ENCODE data around the gene SLC66A1. TPM values are rescaled to one million over a fixed set of nuclear protein-coding genes. Genes with fewer than 3 reads are reported as not detected.
A peak's percentile ranks its signal among the peaks of the same experiment; 100 is the strongest.

SLC66A1 gene
- total RNA-seq, 2 experiments from 2014 or later = 8.0 to 8.6 TPM

GRCh38 chr1:19358710-19359109 lies 46.6 kb downstream of the SLC66A1 start:
- no peak for ATAC-seq

GRCh38 chr1:19359357-19359756 lies 47.2 kb downstream of the SLC66A1 start:
- Mint-ChIP-seq H3K27ac (no peak overlapping the region), H3K9me3 (ENCODE audit: low read depth) (no peaks in the 10 kb centered on the region), H3K4me3 (no peak overlapping the region), H3K4me1 (peaks cover 25% of the 10 kb centered on the region), H3K27me3 (no peaks in the 10 kb centered on the region), H3K36me3 (peaks cover 24% of the 10 kb centered on the region)
- ATAC-seq (peak; percentile 27), DNase-seq (no peak)
- CTCF ChIA-PET = interaction anchor here (0.7 to 1.6 kb wide), 2 partner anchors 15 to 292 kb away, joined by 3 read pairs; no protein-coding TSS in a partner anchor

More at GRCh38 chr1:19358710-19359109, 46.6 kb downstream of the SLC66A1 start:
- H3K9me3 Mint-ChIP-seq (ENCODE audit: low read depth) = no peaks in the 10 kb centered on the region
- peaks cover 25% of the 10 kb centered on the region for H3K4me1 Mint-ChIP-seq
- CTCF ChIA-PET = interaction anchor here (0.7 to 1.0 kb wide), 2 partner anchors 17 to 293 kb away, joined by 3 read pairs; no protein-coding TSS in a partner anchor
- peaks cover 23% of the 10 kb centered on the region for H3K36me3 Mint-ChIP-seq
- H3K27ac Mint-ChIP-seq = no peak overlapping the region
- no peaks in the 10 kb centered on the region for H3K27me3 Mint-ChIP-seq
- DNase-seq = no peak
- no peak overlapping the region for H3K4me3 Mint-ChIP-seq

GRCh38 chr1:19360016-19360415 lies 47.9 kb downstream of the SLC66A1 start:
- no peaks in the 10 kb centered on the region for H3K27me3 Mint-ChIP-seq
- H3K36me3 Mint-ChIP-seq = peaks cover 24% of the 10 kb centered on the region
- CTCF ChIA-PET = interaction anchor here (1.1 to 1.6 kb wide), 2 partner anchors 15 to 222 kb away, joined by 3 read pairs; no protein-coding TSS in a partner anchor
- DNase-seq (no peak), ATAC-seq (peak; percentile 30)
- no peak overlapping the region for H3K4me3 Mint-ChIP-seq
- peak overlapping the region; percentile 26 for H3K27ac Mint-ChIP-seq
- no peaks in the 10 kb centered on the region for H3K9me3 Mint-ChIP-seq (ENCODE audit: low read depth)
- H3K4me1 Mint-ChIP-seq = peaks cover 25% of the 10 kb centered on the region

GRCh38 chr1:19360432-19360831 lies 48.3 kb downstream of the SLC66A1 start:
- Mint-ChIP-seq H3K9me3 (ENCODE audit: low read depth) (no peaks in the 10 kb centered on the region), H3K27ac (peak overlapping the region; percentile 28), H3K4me3 (no peak overlapping the region), H3K27me3 (no peaks in the 10 kb centered on the region), H3K36me3 (peaks cover 22% of the 10 kb centered on the region), H3K4me1 (peaks cover 25% of the 10 kb centered on the region)
- CTCF ChIA-PET = interaction anchor here (1.1 to 1.6 kb wide), 2 partner anchors 16 to 222 kb away, joined by 3 read pairs; no protein-coding TSS in a partner anchor
- ATAC-seq = peak; percentile 30
- no peak for DNase-seq

GRCh38 chr1:19360843-19361610 lies 48.9 kb downstream of the SLC66A1 start:
- no peak for ATAC-seq
- CTCF ChIA-PET = interaction anchor here (1.1 to 1.6 kb wide), 2 partner anchors 16 to 221 kb away, joined by 3 read pairs; no protein-coding TSS in a partner anchor
- H3K27me3 Mint-ChIP-seq = no peaks in the 10 kb centered on the region
- H3K9me3 Mint-ChIP-seq (ENCODE audit: low read depth) = no peaks in the 10 kb centered on the region
- H3K4me3 Mint-ChIP-seq = no peak overlapping the region
- DNase-seq = no peak
- no peak overlapping the region for H3K27ac Mint-ChIP-seq
- H3K36me3 Mint-ChIP-seq = peaks cover 17% of the 10 kb centered on the region
- H3K4me1 Mint-ChIP-seq = peaks cover 25% of the 10 kb centered on the region

GRCh38 chr1:19361611-19362147 lies 49.6 kb downstream of the SLC66A1 start:
- no peaks in the 10 kb centered on the region for H3K9me3 Mint-ChIP-seq (ENCODE audit: low read depth)
- H3K27me3 Mint-ChIP-seq = no peaks in the 10 kb centered on the region
- DNase-seq (no peak), ATAC-seq (no peak)
- no peak overlapping the region for H3K4me3 Mint-ChIP-seq
- CTCF ChIA-PET = no interaction called here
- peaks cover 13% of the 10 kb centered on the region for H3K36me3 Mint-ChIP-seq
- no peak overlapping the region for H3K27ac Mint-ChIP-seq
- H3K4me1 Mint-ChIP-seq = peaks cover 25% of the 10 kb centered on the region

- Mint-ChIP-seq H3K27ac (no peak overlapping the region), H3K27me3 (no peaks in the 10 kb centered on the region), H3K4me1 (peaks cover 20% of the 10 kb centered on the region), H3K36me3 (peaks cover 5% of the 10 kb centered on the region), H3K9me3 (ENCODE audit: low read depth) (no peaks in the 10 kb centered on the region), H3K4me3 (no peak overlapping the region)
- CTCF ChIA-PET = interaction anchor here (0.8 to 1.2 kb wide), 3 partner anchors 9 to 351 kb away, joined by 3 read pairs; no protein-coding TSS in a partner anchor
- ATAC-seq (no peak), DNase-seq (no peak)
These were observed 51.5 kb downstream of the SLC66A1 start for GRCh38 chr1:19363536-19364152.

- DNase-seq (no peak), ATAC-seq (no peak)
- CTCF ChIA-PET = interaction anchor here (0.5 kb wide), 1 partner anchor 245 kb away, joined by 3 read pairs; no protein-coding TSS in a partner anchor
- Mint-ChIP-seq H3K27me3 (no peaks in the 10 kb centered on the region), H3K4me1 (peaks cover 7% of the 10 kb centered on the region), H3K4me3 (no peak overlapping the region), H3K36me3 (peaks cover 5% of the 10 kb centered on the region), H3K27ac (no peak overlapping the region), H3K9me3 (ENCODE audit: low read depth) (no peaks in the 10 kb centered on the region)
These were observed 53.6 kb downstream of the SLC66A1 start for GRCh38 chr1:19365721-19366120.

GRCh38 chr1:19366599-19367536 lies 54.7 kb downstream of the SLC66A1 start:
- Mint-ChIP-seq H3K4me1 (no peaks in the 10 kb centered on the region), H3K27ac (no peak overlapping the region), H3K9me3 (ENCODE audit: low read depth) (no peaks in the 10 kb centered on the region), H3K36me3 (peaks cover 5% of the 10 kb centered on the region), H3K4me3 (no peak overlapping the region), H3K27me3 (no peaks in the 10 kb centered on the region)
- DNase-seq (no peak), ATAC-seq (no peak)
- CTCF ChIA-PET = no interaction called here

GRCh38 chr1:19367584-19368041 lies 55.5 kb downstream of the SLC66A1 start:
- H3K4me1 Mint-ChIP-seq = no peaks in the 10 kb centered on the region

GRCh38 chr1:19368050-19368449 lies 55.9 kb downstream of the SLC66A1 start:
- H3K27me3 Mint-ChIP-seq = no peaks in the 10 kb centered on the region
- CTCF ChIA-PET = interaction anchor here (0.7 kb wide), 1 partner anchor 92 kb away, joined by 3 read pairs; no protein-coding TSS in a partner anchor
- no peak for DNase-seq
- H3K4me3 Mint-ChIP-seq = no peak overlapping the region
- no peak for ATAC-seq
- H3K27ac Mint-ChIP-seq = no peak overlapping the region
- no peaks in the 10 kb centered on the region for H3K4me1 Mint-ChIP-seq
- H3K36me3 Mint-ChIP-seq = peaks cover 3% of the 10 kb centered on the region
- no peaks in the 10 kb centered on the region for H3K9me3 Mint-ChIP-seq (ENCODE audit: low read depth)

More at GRCh38 chr1:19367584-19368041, 55.5 kb downstream of the SLC66A1 start:
- CTCF ChIA-PET = interaction anchor here (0.7 kb wide), 1 partner anchor 92 kb away, joined by 3 read pairs; no protein-coding TSS in a partner anchor
- Mint-ChIP-seq H3K36me3 (peaks cover 4% of the 10 kb centered on the region), H3K9me3 (ENCODE audit: low read depth) (no peaks in the 10 kb centered on the region), H3K27me3 (no peaks in the 10 kb centered on the region), H3K4me3 (no peak overlapping the region), H3K27ac (no peak overlapping the region)
- DNase-seq (no peak), ATAC-seq (no peak)

- Mint-ChIP-seq H3K9me3 (ENCODE audit: low read depth) (no peaks in the 10 kb centered on the region), H3K4me1 (no peaks in the 10 kb centered on the region), H3K27me3 (no peaks in the 10 kb centered on the region), H3K27ac (no peak overlapping the region), H3K36me3 (peaks cover 3% of the 10 kb centered on the region), H3K4me3 (no peak overlapping the region)
- no peak for DNase-seq
- CTCF ChIA-PET = interaction anchor here (0.6 kb wide), 1 partner anchor 25 kb away, joined by 4 read pairs; no protein-coding TSS in a partner anchor
- ATAC-seq = no peak
These were observed 56.8 kb downstream of the SLC66A1 start for GRCh38 chr1:19368964-19369363.

All from activated CD8-positive, alpha-beta memory T cell treated with anti-CD3 and anti-CD28 coated beads, Interleukin-2, amount 10 ng/mL, durations not matched to agents 7 days and 5 days (primary cell).